ENCODE data around the gene CRYGS.

- TF ChIP-seq EZH2phosphoT487 (IDR thresholded peaks at IDR 0.05; ENCODE audit: insufficient read depth, low read depth) (no peak), EZH2 (IDR thresholded peaks at IDR 0.05; ENCODE audit: insufficient read depth, poor library complexity, severe bottlenecking) (no peak)
Measured at GRCh38 chr3:186496016-186496415, 48.2 kb downstream of the CRYGS start.
